Vagina (tissue), 2 donors: ENCODE results near the gene SHISA9.

Source experiments
- CTCF ChIP-seq, 3 experiments: fragments of 450-650 bp in 2 of 3; fragments of 200-600 bp in 1 of 3; sonication (generic) in 1 of 3; IDR thresholded peaks; one replicate each; pipeline ENCODE4 v1.5.1; 2017 to 2019; ENCODE audit warnings: antibody characterized with exemption in 3 of 3, mild to moderate bottlenecking in 2 of 3, moderate library complexity in 2 of 3
- POLR2A ChIP-seq, 2 donors: fragments of 450-650 bp; IDR thresholded peaks; one replicate each; pipeline ENCODE4 v1.6.1; 2017; ENCODE audit warnings: antibody characterized with exemption in 2 of 2, mild to moderate bottlenecking in 2 of 2, moderate library complexity in 2 of 2
- POLR2AphosphoS5 ChIP-seq, 2 donors: sonication (generic); formaldehyde crosslinking; IDR thresholded peaks; one replicate each; pipeline ENCODE4 v1.9.0; 2017; ENCODE audit warnings: antibody characterized with exemption in 2 of 2, mild to moderate bottlenecking in 2 of 2, low read depth in 1 of 2; ENCODE audit not compliant: insufficient read depth in 1 of 2

DNA sequence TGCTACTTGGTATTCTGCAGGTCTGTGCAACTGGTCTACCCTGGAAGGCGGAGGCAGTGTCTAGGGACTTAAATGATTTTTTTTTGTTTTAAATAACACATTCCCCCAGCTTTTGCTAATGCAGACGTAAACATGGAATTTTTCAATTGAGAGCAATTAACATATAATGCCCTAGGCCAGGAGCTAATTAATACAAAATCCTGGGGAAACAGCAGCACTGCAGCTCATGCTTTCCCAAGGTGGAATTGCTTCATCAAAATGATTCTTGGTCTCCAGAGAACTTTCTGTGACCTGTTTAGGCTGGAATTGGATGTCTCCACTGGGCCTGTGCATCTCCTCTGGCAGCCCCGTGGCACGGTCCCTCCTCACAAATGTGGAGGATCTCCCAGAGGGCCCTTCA is 50.6 kb downstream of the SHISA9 start:
- TF ChIP-seq CTCF (IDR thresholded peaks at IDR 0.05) (no peak), POLR2A (IDR thresholded peaks at IDR 0.05) (no peak), POLR2AphosphoS5 (IDR thresholded peaks at IDR 0.05; ENCODE audit: insufficient read depth in 1 of 2, low read depth in 1 of 2) (no peak)
